HCT116 (cell line): ENCODE results near the gene CHCHD3. TPM values are rescaled to one million over a fixed set of nuclear protein-coding genes. Genes with fewer than 3 reads are reported as not detected.

Source experiments
- ATAC-seq: fragments of 200-7000 bp; cut with Tn5 transposase; 2 replicates; pipeline ENCODE4 v1.9.1; 2020; ENCODE audit warnings: mild to moderate bottlenecking, moderate library complexity
- BruUV-seq: library from RNA; stranded (reverse); fragments of 400-500 nt; replicated peaks from 2 replicates; lab custom pipeline; 2021; lab: Mats Ljungman, UMichigan
- CTCF ChIA-PET: fragments of 300-600 bp; sonication (Branson Sonifier 250); formaldehyde crosslinking; loops from one replicate; lab custom pipeline; 2021; ENCODE audit warnings: antibody characterized with exemption; lab: Charles Lee
- POLR2A ChIA-PET: fragments of 300-600, 350-600 bp; sonication (Branson Sonifier 250); formaldehyde crosslinking; loops from one replicate; lab custom pipeline; 2021; ENCODE audit warnings: antibody characterized with exemption; lab: Charles Lee
- RAD21 ChIA-PET, 2 experiments: fragments of 300-600 bp; sonication (Branson Sonifier 250); formaldehyde crosslinking; loops; one replicate each; lab custom pipeline; 2023; ENCODE audit warnings: low total read pairs in 2 of 2; ENCODE audit not compliant: uncharacterized antibody in 2 of 2, unreplicated experiment in 2 of 2, low non-redundant PET in 1 of 2; lab: Charles Lee
- DNase-seq: peaks from one replicate; pipeline ENCODE4 v3.0.0-alpha.2; 2010; ENCODE audit warnings: low read depth, low spot score
- H2AFZ ChIP-seq: fragments of 200-600 bp; shearing (Covaris generic), sonication (generic); 2 replicates; pipeline ENCODE4 v1.6.1; 2017; ENCODE audit warnings: low read depth, mixed run types, mixed read lengths, antibody characterized with exemption, low read length; ENCODE audit not compliant: poor library complexity, severe bottlenecking
- H3K27ac ChIP-seq: 2 replicates; pipeline ENCODE4 v1.5.1; 2012; ENCODE audit warnings: low read depth, low read length
- H3K27me3 ChIP-seq: fragments of 200-600 bp; sonication (generic); 2 replicates; pipeline ENCODE4 v1.6.1; 2016; ENCODE audit warnings: mixed run types, low read length, mixed read lengths; ENCODE audit not compliant: insufficient read depth
- H3K36me3 ChIP-seq, 2 experiments: fragments of 200-500 bp in 1 of 2; fragments of 200-600 bp in 1 of 2; sonication (Bioruptor generic) in 1 of 2; sonication (generic) in 1 of 2; 2 replicates each; pipeline versions ENCODE4 v1.5.1 to v1.6.1; 2014 to 2016; ENCODE audit warnings: low read length in 2 of 2, inconsistent platforms in 1 of 2, mixed read lengths in 1 of 2, mixed run types in 1 of 2; ENCODE audit not compliant: insufficient read depth in 2 of 2, control insufficient read depth in 1 of 2
- H3K4me1 ChIP-seq, 2 experiments: fragments of 200-600 bp in 1 of 2; sonication (generic) in 1 of 2; 2 replicates each; pipeline versions ENCODE4 v1.5.1 to v1.6.1; 2012 to 2017; ENCODE audit warnings: low read length in 2 of 2, inconsistent platforms in 1 of 2, mild to moderate bottlenecking in 1 of 2, mixed read lengths in 1 of 2, mixed run types in 1 of 2, moderate library complexity in 1 of 2; ENCODE audit not compliant: insufficient read depth in 2 of 2, control insufficient read depth in 1 of 2
- H3K4me2 ChIP-seq: fragments of 200-600 bp; sonication (generic); 2 replicates; pipeline ENCODE4 v1.6.1; 2017; ENCODE audit warnings: mixed run types, low read length, mixed read lengths
- H3K4me3 ChIP-seq, 2 experiments: fragments of 200-600 bp in 1 of 2; sonication (generic) in 1 of 2; replicated peaks in 1 of 2; 2 replicates each; pipeline ENCODE4 v1.5.1; 2011 to 2016; ENCODE audit warnings: low read length in 2 of 2, control low read depth in 1 of 2, low read depth in 1 of 2, mild to moderate bottlenecking in 1 of 2, mixed read lengths in 1 of 2, mixed run types in 1 of 2
- H3K79me2 ChIP-seq: fragments of 200-600 bp; sonication (generic); 2 replicates; pipeline ENCODE4 v1.6.1; 2017; ENCODE audit warnings: mild to moderate bottlenecking, mixed run types, low read length, moderate library complexity, mixed read lengths; ENCODE audit not compliant: insufficient read depth
- H3K9ac ChIP-seq: fragments of 200-600 bp; sonication (generic); 2 replicates; pipeline ENCODE4 v1.6.1; 2016; ENCODE audit warnings: low read length, mixed read lengths
- H3K9me2 ChIP-seq: fragments of 200-600 bp; sonication (generic), shearing (Covaris generic); 2 replicates; pipeline ENCODE4 v1.6.1; 2017; ENCODE audit warnings: mixed run types, mild to moderate bottlenecking, moderate library complexity; ENCODE audit not compliant: insufficient read depth
- H3K9me3 ChIP-seq, 2 experiments: fragments of 200-500 bp in 1 of 2; fragments of 200-600 bp in 1 of 2; sonication (Bioruptor generic) in 1 of 2; sonication (generic) in 1 of 2; 2 replicates each; pipeline ENCODE4 v1.6.1; 2014 to 2017; ENCODE audit warnings: low read length in 2 of 2, mixed read lengths in 2 of 2, inconsistent platforms in 1 of 2, low read depth in 1 of 2, mild to moderate bottlenecking in 1 of 2, mixed run types in 1 of 2, moderate library complexity in 1 of 2; ENCODE audit not compliant: control insufficient read depth in 1 of 2, insufficient read depth in 1 of 2
- H4K20me1 ChIP-seq: fragments of 200-600 bp; sonication (generic), shearing (Covaris generic); 2 replicates; pipeline ENCODE4 v1.6.1; 2017; ENCODE audit warnings: mixed run types, mild to moderate bottlenecking, moderate library complexity; ENCODE audit not compliant: insufficient read depth
- CBX3 ChIP-seq: IDR thresholded peaks from 2 replicates; pipeline ENCODE4 v1.6.1; 2012; ENCODE audit warnings: low read depth
- EZH2 ChIP-seq: fragments of 200-600 bp; sonication (generic); IDR thresholded peaks from 2 replicates; pipeline ENCODE4 v1.6.1; 2017; ENCODE audit warnings: antibody characterized with exemption, mixed run types
- POLR2A ChIP-seq: IDR thresholded peaks from 2 replicates; pipeline ENCODE4 v1.7.0; 2011; ENCODE audit warnings: borderline replicate concordance; ENCODE audit not compliant: insufficient read depth, insufficient read length; ENCODE audit errors: extremely low read depth
- POLR2AphosphoS5 ChIP-seq: IDR thresholded peaks from 2 replicates; pipeline ENCODE4 v1.6.1; 2011; ENCODE audit warnings: mild to moderate bottlenecking, low read depth, low read length, moderate library complexity
- RAD21 ChIP-seq: IDR thresholded peaks from 2 replicates; pipeline ENCODE4 v1.6.1; 2012; ENCODE audit warnings: low read depth, mild to moderate bottlenecking
- REST ChIP-seq: IDR thresholded peaks from 2 replicates; pipeline ENCODE4 v1.6.1; 2012; ENCODE audit warnings: low read depth
- SP1 ChIP-seq: IDR thresholded peaks from 2 replicates; pipeline ENCODE4 v1.6.1; 2012; ENCODE audit warnings: low read depth
- SRF ChIP-seq: IDR thresholded peaks from 2 replicates; pipeline ENCODE4 v1.6.1; 2012; ENCODE audit warnings: low read depth
- YY1 ChIP-seq: IDR thresholded peaks from 2 replicates; pipeline ENCODE4 v1.6.1; 2011; ENCODE audit warnings: low read length, low read depth, moderate library complexity, mild to moderate bottlenecking; ENCODE audit not compliant: insufficient replicate concordance; ENCODE audit errors: extremely low read depth
- ZFX ChIP-seq: fragments of 450-650 bp; IDR thresholded peaks from 2 replicates; pipeline ENCODE4 v1.6.1; 2017
- intact Hi-C: fragments of 100-400 bp; cut with micrococcal nuclease; formaldehyde crosslinking; loops from 2 replicates; pipeline ENCODE4 v1.10.0; 2022
- total RNA-seq: library from RNA; stranded (reverse); gene quantifications from one replicate; pipeline ENCODE4 v1.2.1, GENCODE V29; 2021; ENCODE audit not compliant: unreplicated experiment
- TF ChIP-seq, protein P1 (sequence below): IDR thresholded peaks from 2 replicates; pipeline ENCODE4 v1.6.1; 2012
- TF ChIP-seq, protein P2 (sequence below): IDR thresholded peaks from 2 replicates; pipeline ENCODE4 v1.6.1; 2012
- TF ChIP-seq, protein P3 (sequence below): IDR thresholded peaks from 2 replicates; pipeline ENCODE4 v1.6.1; 2011; ENCODE audit warnings: mild to moderate bottlenecking, low read length, moderate library complexity; ENCODE audit not compliant: insufficient replicate concordance; ENCODE audit errors: extremely low read depth

Gene CHCHD3
- total RNA-seq, 1 experiment from 2014 or later, result 73.5 TPM

GRCh38 chr7:132872034-132872433, 209.9 kb downstream of the CHCHD3 start:
- ATAC-seq, result no peak
- Histone ChIP-seq H3K79me2 (peaks cover 4% of the 10 kb centered on the region; the same call in 1 of the 2 replicates), H3K4me3 (no peak overlapping the region), H3K9me2 (no peaks in the 10 kb centered on the region), H2AFZ (no peak overlapping the region), H3K9me3 (no peaks in the 10 kb centered on the region), H3K36me3 (no peaks in the 10 kb centered on the region), H4K20me1 (peaks cover 5% of the 10 kb centered on the region; the same call in 1 of the 2 replicates), H3K27me3 (no peaks in the 10 kb centered on the region), H3K9ac (no peak overlapping the region), H3K27ac (no peak overlapping the region), H3K4me1 (no peaks in the 10 kb centered on the region), H3K4me2 (no peak overlapping the region)
- CTCF ChIA-PET, result no interaction called here
- no peak for DNase-seq
- TF ChIP-seq, protein P1, sequence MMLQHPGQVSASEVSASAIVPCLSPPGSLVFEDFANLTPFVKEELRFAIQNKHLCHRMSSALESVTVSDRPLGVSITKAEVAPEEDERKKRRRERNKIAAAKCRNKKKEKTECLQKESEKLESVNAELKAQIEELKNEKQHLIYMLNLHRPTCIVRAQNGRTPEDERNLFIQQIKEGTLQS, result no peak
- no peak for TF ChIP-seq EZH2
- TF ChIP-seq, protein P2, sequence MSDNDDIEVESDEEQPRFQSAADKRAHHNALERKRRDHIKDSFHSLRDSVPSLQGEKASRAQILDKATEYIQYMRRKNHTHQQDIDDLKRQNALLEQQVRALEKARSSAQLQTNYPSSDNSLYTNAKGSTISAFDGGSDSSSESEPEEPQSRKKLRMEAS, result no peak
- no peak for TF ChIP-seq ZFX
- TF ChIP-seq, protein P3, sequence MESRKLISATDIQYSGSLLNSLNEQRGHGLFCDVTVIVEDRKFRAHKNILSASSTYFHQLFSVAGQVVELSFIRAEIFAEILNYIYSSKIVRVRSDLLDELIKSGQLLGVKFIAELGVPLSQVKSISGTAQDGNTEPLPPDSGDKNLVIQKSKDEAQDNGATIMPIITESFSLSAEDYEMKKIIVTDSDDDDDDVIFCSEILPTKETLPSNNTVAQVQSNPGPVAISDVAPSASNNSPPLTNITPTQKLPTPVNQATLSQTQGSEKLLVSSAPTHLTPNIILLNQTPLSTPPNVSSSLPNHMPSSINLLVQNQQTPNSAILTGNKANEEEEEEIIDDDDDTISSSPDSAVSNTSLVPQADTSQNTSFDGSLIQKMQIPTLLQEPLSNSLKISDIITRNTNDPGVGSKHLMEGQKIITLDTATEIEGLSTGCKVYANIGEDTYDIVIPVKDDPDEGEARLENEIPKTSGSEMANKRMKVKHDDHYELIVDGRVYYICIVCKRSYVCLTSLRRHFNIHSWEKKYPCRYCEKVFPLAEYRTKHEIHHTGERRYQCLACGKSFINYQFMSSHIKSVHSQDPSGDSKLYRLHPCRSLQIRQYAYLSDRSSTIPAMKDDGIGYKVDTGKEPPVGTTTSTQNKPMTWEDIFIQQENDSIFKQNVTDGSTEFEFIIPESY, result no peak
- TF ChIP-seq RAD21, result no peak
- TF ChIP-seq CBX3, result no peak
- TF ChIP-seq YY1, result no peak
- TF ChIP-seq POLR2AphosphoS5, result no peak
- no peak for TF ChIP-seq REST
- TF ChIP-seq SRF, result no peak
- TF ChIP-seq SP1, result no peak
- TF ChIP-seq POLR2A, result no peak
- RAD21 ChIA-PET, result no interaction called here
- intact Hi-C loops, result no loop called here
- POLR2A ChIA-PET, result no interaction called here
- no TSS peak for BruUV-seq
